ENCODE results near the gene RPAP3.

DNA sequence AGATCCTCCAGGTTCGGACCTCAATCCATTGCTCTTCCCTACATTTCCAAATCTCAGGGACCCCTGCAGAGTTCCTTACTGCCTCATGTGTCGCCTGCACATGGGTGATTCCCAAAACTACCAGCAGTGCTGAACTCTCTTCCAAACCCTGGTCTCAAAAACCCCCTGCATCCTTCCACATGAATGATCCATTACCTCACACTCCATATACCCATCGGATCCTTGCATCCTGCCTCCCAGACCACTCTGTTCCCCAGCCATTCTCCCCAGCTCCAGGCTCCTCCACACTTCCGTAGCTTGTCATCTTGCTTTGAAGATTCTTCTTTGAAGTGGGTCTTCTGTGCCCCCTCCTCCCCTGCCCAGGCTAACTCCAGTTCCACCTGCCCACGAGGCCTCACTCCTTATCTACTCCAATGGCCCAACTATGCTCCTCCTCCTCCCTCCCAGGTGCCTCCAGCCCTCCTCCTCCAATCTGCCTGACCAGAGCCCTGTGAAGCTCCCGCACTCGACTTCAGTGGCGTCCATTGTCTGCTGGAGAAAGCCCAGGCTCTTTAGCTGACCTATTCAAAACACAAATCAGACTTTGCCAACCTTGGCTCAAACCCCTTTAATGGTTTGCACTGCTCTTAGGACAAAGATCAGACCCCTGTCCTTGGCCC, 39.1 kb upstream of the RPAP3 start:
- TF ChIP-seq POLR2A (IDR thresholded peaks at IDR 0.05): no peak
- TF ChIP-seq, protein P1, sequence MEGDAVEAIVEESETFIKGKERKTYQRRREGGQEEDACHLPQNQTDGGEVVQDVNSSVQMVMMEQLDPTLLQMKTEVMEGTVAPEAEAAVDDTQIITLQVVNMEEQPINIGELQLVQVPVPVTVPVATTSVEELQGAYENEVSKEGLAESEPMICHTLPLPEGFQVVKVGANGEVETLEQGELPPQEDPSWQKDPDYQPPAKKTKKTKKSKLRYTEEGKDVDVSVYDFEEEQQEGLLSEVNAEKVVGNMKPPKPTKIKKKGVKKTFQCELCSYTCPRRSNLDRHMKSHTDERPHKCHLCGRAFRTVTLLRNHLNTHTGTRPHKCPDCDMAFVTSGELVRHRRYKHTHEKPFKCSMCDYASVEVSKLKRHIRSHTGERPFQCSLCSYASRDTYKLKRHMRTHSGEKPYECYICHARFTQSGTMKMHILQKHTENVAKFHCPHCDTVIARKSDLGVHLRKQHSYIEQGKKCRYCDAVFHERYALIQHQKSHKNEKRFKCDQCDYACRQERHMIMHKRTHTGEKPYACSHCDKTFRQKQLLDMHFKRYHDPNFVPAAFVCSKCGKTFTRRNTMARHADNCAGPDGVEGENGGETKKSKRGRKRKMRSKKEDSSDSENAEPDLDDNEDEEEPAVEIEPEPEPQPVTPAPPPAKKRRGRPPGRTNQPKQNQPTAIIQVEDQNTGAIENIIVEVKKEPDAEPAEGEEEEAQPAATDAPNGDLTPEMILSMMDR (IDR thresholded peaks at IDR 0.05): no peak
